GM12873 (cell line): ENCODE measurements around the gene KRTDAP.

ENCODE experiments used
- CTCF ChIP-seq: IDR thresholded peaks from 2 replicates; pipeline ENCODE4 v1.5.1; 2012; ENCODE audit warnings: low read depth, mild to moderate bottlenecking, moderate library complexity, low read length, control low read depth; ENCODE audit not compliant: insufficient read depth; ENCODE audit errors: missing control alignments

The KRTDAP gene

GRCh38 chr19:35455616-35456201 lies 34.6 kb downstream of the KRTDAP start:
- no peak for TF ChIP-seq CTCF

GRCh38 chr19:35454663-35455062 lies 35.6 kb downstream of the KRTDAP start:
- TF ChIP-seq CTCF = no peak

GRCh38 chr19:35451338-35452096 lies 38.7 kb downstream of the KRTDAP start:
- no peak for TF ChIP-seq CTCF

DNA sequence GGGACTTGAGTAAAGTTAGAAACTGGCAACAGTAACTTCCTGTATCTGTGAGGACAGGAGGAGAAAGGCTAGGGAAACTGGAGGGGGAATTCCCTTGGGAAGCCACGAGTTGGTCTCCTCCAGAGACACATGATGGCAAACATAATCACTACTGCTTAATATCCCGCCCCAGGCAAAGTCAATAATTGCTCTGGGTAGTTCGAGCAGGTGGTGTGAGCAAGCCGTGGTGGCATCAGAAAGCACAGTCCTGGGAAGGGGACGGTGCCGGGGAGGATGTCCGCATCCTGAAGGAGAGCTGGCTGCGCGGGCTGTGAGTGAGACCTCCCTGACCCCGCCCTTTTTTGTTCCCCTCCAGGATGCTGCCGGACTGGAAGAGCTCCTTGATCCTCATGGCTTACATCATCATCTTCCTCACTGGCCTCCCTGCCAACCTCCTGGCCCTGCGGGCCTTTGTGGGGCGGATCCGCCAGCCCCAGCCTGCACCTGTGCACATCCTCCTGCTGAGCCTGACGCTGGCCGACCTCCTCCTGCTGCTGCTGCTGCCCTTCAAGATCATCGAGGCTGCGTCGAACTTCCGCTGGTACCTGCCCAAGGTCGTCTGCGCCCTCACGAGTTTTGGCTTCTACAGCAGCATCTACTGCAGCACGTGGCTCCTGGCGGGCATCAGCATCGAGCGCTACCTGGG lies 40.8 kb downstream of the KRTDAP start:
- no peak for TF ChIP-seq CTCF

- no peak for TF ChIP-seq CTCF
These were observed 42.4 kb downstream of the KRTDAP start, which contains the start of gene FFAR2 for GRCh38 chr19:35447606-35448469. Gene FFAR2 (plus strand): TSS chr19:35448257. CDS start chr19:35449715, 1,458 bp downstream.

GRCh38 chr19:35445826-35446593 lies 44.3 kb downstream of the KRTDAP start:
- no peak for TF ChIP-seq CTCF
